ENCODE measurements around the gene ITIH2.

The ITIH2 gene

GRCh38 chr10:7787857-7788638, 84.9 kb downstream of the ITIH2 start, which contains the start of the genes ATP5F1C and KIN:
TSS of gene ATP5F1C (plus strand) at chr10:7788177. CDS start at chr10:7788208, 31 bp downstream.
TSS of gene KIN (minus strand) at chr10:7787993. CDS start at chr10:7787933, 60 bp downstream.
- no peak within 1 kb of the TSS for H2BK15ac ChIP-seq (replicated peaks; ENCODE audit: low read depth)
- H3K4ac ChIP-seq (ENCODE audit: low read depth, low read length), result peak within 1 kb of the TSS; percentile 22
- no peaks in the 10 kb centered on the region for H3K4me1 ChIP-seq (ENCODE audit: control insufficient read depth, low read depth, low read length)
- no peak within 1 kb of the TSS for H3K27ac ChIP-seq (ENCODE audit: low read depth, low read length)
- peak within 1 kb of the TSS; percentile 94 for H3K9ac ChIP-seq (ENCODE audit: low read length)
- WGBS (ENCODE audit: extremely low coverage, insufficient coverage, low lambda C conversion rate), result no CpG with 5 or more reads among the region's 59 CpGs
- H3K79me1 ChIP-seq (ENCODE audit: low read length), result peaks cover 27% of the 10 kb centered on the region
- no peak within 1 kb of the TSS for H4K5ac ChIP-seq (ENCODE audit: low read length)
- no peaks in the 10 kb centered on the region for H3K36me3 ChIP-seq (ENCODE audit: control insufficient read depth, insufficient read depth, low read length)
- H3K27me3 ChIP-seq (ENCODE audit: insufficient read depth, low read length, poor library complexity), result no peaks in the 10 kb centered on the region
- peak within 1 kb of the TSS; percentile 65 for H3K4me3 ChIP-seq (ENCODE audit: low read length)
- H3K23ac ChIP-seq (ENCODE audit: low read length), result peak within 1 kb of the TSS; percentile 29
- H2BK120ac ChIP-seq (ENCODE audit: low read depth, low read length), result no peak within 1 kb of the TSS
- peak within 1 kb of the TSS; percentile 96 for H3K4me2 ChIP-seq (ENCODE audit: low read length)
- H2AK5ac ChIP-seq (ENCODE audit: low read length), result no peak within 1 kb of the TSS
- H3K56ac ChIP-seq (ENCODE audit: low read length), result peak within 1 kb of the TSS; percentile 99
- peak; percentile 98 for DNase-seq
- H2BK5ac ChIP-seq (ENCODE audit: low read length), result no peak within 1 kb of the TSS
- peak within 1 kb of the TSS; percentile 58 for H4K8ac ChIP-seq (ENCODE audit: low read depth, low read length)
- H3K18ac ChIP-seq (ENCODE audit: low read length), result peak within 1 kb of the TSS; percentile 16
- peaks cover 71% of the 10 kb centered on the region for H3K79me2 ChIP-seq (ENCODE audit: control insufficient read depth, insufficient read depth, low read length)

DNA sequence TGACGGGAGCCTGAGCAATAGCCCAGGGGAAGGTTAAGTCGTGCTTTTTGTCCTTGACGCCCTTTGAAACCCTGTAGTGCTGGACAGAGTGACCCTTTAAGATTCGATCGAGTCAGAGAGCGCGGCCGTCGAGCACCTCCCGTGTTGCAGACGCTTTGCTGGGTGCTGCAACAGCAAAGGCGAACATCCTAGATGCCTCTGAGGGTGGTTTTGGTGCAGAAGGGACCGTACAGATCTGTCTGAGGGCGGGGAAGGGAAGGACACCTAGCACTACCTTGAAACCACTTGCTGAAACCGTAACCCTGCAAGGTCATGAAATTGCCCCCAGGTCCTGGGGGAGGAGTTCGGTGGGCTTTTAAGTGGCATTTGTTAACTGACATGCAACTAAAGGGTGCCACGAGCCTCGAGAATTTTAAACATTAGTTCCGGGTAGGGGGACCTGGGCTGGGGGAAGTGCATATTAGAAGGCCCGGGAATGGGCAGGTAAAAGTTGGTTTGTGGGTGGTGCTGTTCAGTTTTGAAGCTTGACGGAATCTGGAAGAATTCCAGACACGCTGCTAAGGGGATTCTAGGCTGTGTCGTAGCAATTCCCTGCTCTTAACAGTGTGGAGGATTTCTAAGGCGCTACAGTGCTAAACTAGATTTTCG, 85.6 kb downstream of the ITIH2 start:
- H3K23ac ChIP-seq (ENCODE audit: low read length), result no peak overlapping the region
- H2BK120ac ChIP-seq (ENCODE audit: low read depth, low read length), result no peak overlapping the region
- H2AK5ac ChIP-seq (ENCODE audit: low read length), result no peak overlapping the region
- no peaks in the 10 kb centered on the region for H3K4me1 ChIP-seq (ENCODE audit: control insufficient read depth, low read depth, low read length)
- H3K4ac ChIP-seq (ENCODE audit: low read depth, low read length), result no peak overlapping the region
- H3K4me2 ChIP-seq (ENCODE audit: low read length), result peak overlapping the region; percentile 96
- no peaks in the 10 kb centered on the region for H3K36me3 ChIP-seq (ENCODE audit: control insufficient read depth, insufficient read depth, low read length)
- no peak overlapping the region for H3K18ac ChIP-seq (ENCODE audit: low read length)
- no peak overlapping the region for H2BK15ac ChIP-seq (replicated peaks; ENCODE audit: low read depth)
- peak overlapping the region; percentile 64 for H3K4me3 ChIP-seq (ENCODE audit: low read length)
- WGBS (ENCODE audit: extremely low coverage, insufficient coverage, low lambda C conversion rate), result no CpG with 5 or more reads among the region's 25 CpGs
- H3K56ac ChIP-seq (ENCODE audit: low read length), result peak overlapping the region; percentile 99
- no peak overlapping the region for H3K27ac ChIP-seq (ENCODE audit: low read depth, low read length)
- peaks cover 27% of the 10 kb centered on the region for H3K79me1 ChIP-seq (ENCODE audit: low read length)
- no peak overlapping the region for H4K8ac ChIP-seq (ENCODE audit: low read depth, low read length)
- peaks cover 71% of the 10 kb centered on the region for H3K79me2 ChIP-seq (ENCODE audit: control insufficient read depth, insufficient read depth, low read length)
- no peak overlapping the region for H2BK5ac ChIP-seq (ENCODE audit: low read length)
- no peak for DNase-seq
- no peaks in the 10 kb centered on the region for H3K27me3 ChIP-seq (ENCODE audit: insufficient read depth, low read length, poor library complexity)
- peak overlapping the region; percentile 94 for H3K9ac ChIP-seq (ENCODE audit: low read length)
- H4K5ac ChIP-seq (ENCODE audit: low read length), result no peak overlapping the region

GRCh38 chr10:7789390-7789789, 86.3 kb downstream of the ITIH2 start:
- H2BK120ac ChIP-seq (ENCODE audit: low read depth, low read length), result no peak overlapping the region
- peak overlapping the region; percentile 37 for H3K56ac ChIP-seq (ENCODE audit: low read length)
- no peak overlapping the region for H3K4me3 ChIP-seq (ENCODE audit: low read length)
- H3K18ac ChIP-seq (ENCODE audit: low read length), result no peak overlapping the region
- no peak overlapping the region for H3K27ac ChIP-seq (ENCODE audit: low read depth, low read length)
- H3K79me1 ChIP-seq (ENCODE audit: low read length), result peaks cover 27% of the 10 kb centered on the region
- no peak overlapping the region for H2BK5ac ChIP-seq (ENCODE audit: low read length)
- H3K36me3 ChIP-seq (ENCODE audit: control insufficient read depth, insufficient read depth, low read length), result no peaks in the 10 kb centered on the region
- H3K4ac ChIP-seq (ENCODE audit: low read depth, low read length), result no peak overlapping the region
- no peak overlapping the region for H2AK5ac ChIP-seq (ENCODE audit: low read length)
- no peaks in the 10 kb centered on the region for H3K4me1 ChIP-seq (ENCODE audit: control insufficient read depth, low read depth, low read length)
- H2BK15ac ChIP-seq (replicated peaks; ENCODE audit: low read depth), result no peak overlapping the region
- no peak overlapping the region for H3K23ac ChIP-seq (ENCODE audit: low read length)
- peak; percentile 11 for DNase-seq
- WGBS (ENCODE audit: extremely low coverage, insufficient coverage, low lambda C conversion rate), result no CpG with 5 or more reads among the region's 3 CpGs
- H4K5ac ChIP-seq (ENCODE audit: low read length), result no peak overlapping the region
- no peak overlapping the region for H4K8ac ChIP-seq (ENCODE audit: low read depth, low read length)
- H3K9ac ChIP-seq (ENCODE audit: low read length), result peak overlapping the region; percentile 19
- no peaks in the 10 kb centered on the region for H3K27me3 ChIP-seq (ENCODE audit: insufficient read depth, low read length, poor library complexity)
- H3K79me2 ChIP-seq (ENCODE audit: control insufficient read depth, insufficient read depth, low read length), result peaks cover 71% of the 10 kb centered on the region
- peak overlapping the region; percentile 18 for H3K4me2 ChIP-seq (ENCODE audit: low read length)

- no peak overlapping the region for H2BK120ac ChIP-seq (ENCODE audit: low read depth, low read length)
- H3K4me1 ChIP-seq (ENCODE audit: control insufficient read depth, low read depth, low read length), result no peaks in the 10 kb centered on the region
- H3K36me3 ChIP-seq (ENCODE audit: control insufficient read depth, insufficient read depth, low read length), result peaks cover 5% of the 10 kb centered on the region
- H3K4ac ChIP-seq (ENCODE audit: low read depth, low read length), result no peak overlapping the region
- no peak overlapping the region for H2BK5ac ChIP-seq (ENCODE audit: low read length)
- H3K23ac ChIP-seq (ENCODE audit: low read length), result no peak overlapping the region
- H3K79me1 ChIP-seq (ENCODE audit: low read length), result peaks cover 27% of the 10 kb centered on the region
- H4K5ac ChIP-seq (ENCODE audit: low read length), result no peak overlapping the region
- no peak overlapping the region for H4K8ac ChIP-seq (ENCODE audit: low read depth, low read length)
- no peak overlapping the region for H3K56ac ChIP-seq (ENCODE audit: low read length)
- no peak overlapping the region for H3K9ac ChIP-seq (ENCODE audit: low read length)
- no peak overlapping the region for H3K27ac ChIP-seq (ENCODE audit: low read depth, low read length)
- peaks cover 54% of the 10 kb centered on the region for H3K79me2 ChIP-seq (ENCODE audit: control insufficient read depth, insufficient read depth, low read length)
- no peak for DNase-seq
- H3K4me3 ChIP-seq (ENCODE audit: low read length), result no peak overlapping the region
- H3K4me2 ChIP-seq (ENCODE audit: low read length), result no peak overlapping the region
- WGBS (ENCODE audit: extremely low coverage, insufficient coverage, low lambda C conversion rate), result no CpG with 5 or more reads among the region's 1 CpG
- H2AK5ac ChIP-seq (ENCODE audit: low read length), result no peak overlapping the region
- H3K27me3 ChIP-seq (ENCODE audit: insufficient read depth, low read length, poor library complexity), result no peaks in the 10 kb centered on the region
- H2BK15ac ChIP-seq (replicated peaks; ENCODE audit: low read depth), result no peak overlapping the region
- H3K18ac ChIP-seq (ENCODE audit: low read length), result no peak overlapping the region
Observed at GRCh38 chr10:7792541-7792940, 89.4 kb downstream of the ITIH2 start.

DNA sequence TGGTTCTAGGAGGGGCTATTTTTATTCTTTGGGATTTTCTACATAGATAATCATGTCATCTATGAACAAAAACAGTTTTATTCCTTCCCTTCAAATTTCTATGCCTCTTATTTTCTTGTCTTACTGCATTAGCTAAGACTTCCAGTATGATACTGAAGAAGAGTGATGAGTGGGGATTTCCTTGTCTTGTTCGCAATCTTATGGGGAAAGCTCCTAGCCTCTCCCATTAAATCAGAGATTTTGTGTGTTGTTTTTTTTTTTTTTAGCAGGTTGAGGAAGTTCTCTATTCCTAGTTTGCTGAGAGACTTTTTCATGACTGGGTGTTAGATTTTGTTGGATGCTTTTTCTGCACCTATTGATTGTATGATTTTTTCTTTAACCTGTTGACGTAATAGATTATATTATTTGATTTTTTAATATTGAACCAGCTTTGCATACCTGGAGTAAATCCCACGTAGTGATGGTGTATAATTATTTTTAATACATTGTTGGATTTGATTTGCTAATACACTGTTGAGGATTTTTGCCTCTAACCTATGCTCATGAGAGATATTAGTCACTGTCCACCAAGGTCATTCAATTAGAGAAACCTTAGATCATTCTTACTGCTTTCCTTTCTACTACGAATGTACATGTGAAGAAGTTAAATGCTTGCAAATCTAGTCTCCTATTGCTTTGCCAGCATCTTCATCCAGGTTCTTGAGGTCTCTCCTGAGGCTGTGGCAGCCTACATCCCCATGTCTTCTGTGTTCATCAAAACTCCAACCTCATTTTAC, 91.3 kb downstream of the ITIH2 start:
- H2AK5ac ChIP-seq (ENCODE audit: low read length), result no peak overlapping the region
- WGBS (ENCODE audit: extremely low coverage, insufficient coverage, low lambda C conversion rate), result no CpG with 5 or more reads among the region's 4 CpGs
- H3K36me3 ChIP-seq (ENCODE audit: control insufficient read depth, insufficient read depth, low read length), result peaks cover 8% of the 10 kb centered on the region

More for the DNA sequence above, 91.3 kb downstream of the ITIH2 start:
- Histone ChIP-seq H3K4ac (ENCODE audit: low read depth, low read length) (no peak overlapping the region), H3K23ac (ENCODE audit: low read length) (no peak overlapping the region), H2BK15ac (replicated peaks; ENCODE audit: low read depth) (no peak overlapping the region), H3K4me3 (ENCODE audit: low read length) (no peak overlapping the region), H2BK120ac (ENCODE audit: low read depth, low read length) (no peak overlapping the region), H4K8ac (ENCODE audit: low read depth, low read length) (no peak overlapping the region), H3K27me3 (ENCODE audit: insufficient read depth, low read length, poor library complexity) (no peaks in the 10 kb centered on the region), H3K9ac (ENCODE audit: low read length) (no peak overlapping the region), H2BK5ac (ENCODE audit: low read length) (no peak overlapping the region), H3K4me2 (ENCODE audit: low read length) (no peak overlapping the region), H3K79me1 (ENCODE audit: low read length) (peaks cover 20% of the 10 kb centered on the region), H3K4me1 (ENCODE audit: control insufficient read depth, low read depth, low read length) (no peaks in the 10 kb centered on the region), H3K18ac (ENCODE audit: low read length) (no peak overlapping the region), H4K5ac (ENCODE audit: low read length) (no peak overlapping the region), H3K27ac (ENCODE audit: low read depth, low read length) (no peak overlapping the region), H3K79me2 (ENCODE audit: control insufficient read depth, insufficient read depth, low read length) (peaks cover 38% of the 10 kb centered on the region), H3K56ac (ENCODE audit: low read length) (no peak overlapping the region)
- DNase-seq, result no peak
